NB4 (cell line): ENCODE results near the gene SPEF1.

Experiments
- DNase-seq: peaks from one replicate; pipeline ENCODE4 v3.0.0; 2010; ENCODE audit warnings: low read depth
- H3K4me3 ChIP-seq: one replicate; pipeline ENCODE4 v1.5.1; 2011; ENCODE audit warnings: mild to moderate bottlenecking, low read depth, low read length, moderate library complexity
- MYC ChIP-seq: IDR thresholded peaks from 2 replicates; pipeline ENCODE4 v1.6.1; 2011; ENCODE audit warnings: low read depth, low read length
- POLR2A ChIP-seq: IDR thresholded peaks from 2 replicates; pipeline ENCODE4 v1.6.1; 2011; ENCODE audit warnings: mild to moderate bottlenecking; ENCODE audit not compliant: insufficient read length; ENCODE audit errors: extremely low read depth
- TF ChIP-seq, protein P1 (sequence below): IDR thresholded peaks from one replicate; pipeline ENCODE4 v1.5.1; 2012; ENCODE audit warnings: low read depth, low read length
- TF ChIP-seq, protein P2 (sequence below): IDR thresholded peaks from 2 replicates; pipeline ENCODE4 v1.6.1; 2011; ENCODE audit warnings: low read depth, low read length

The SPEF1 gene

DNA sequence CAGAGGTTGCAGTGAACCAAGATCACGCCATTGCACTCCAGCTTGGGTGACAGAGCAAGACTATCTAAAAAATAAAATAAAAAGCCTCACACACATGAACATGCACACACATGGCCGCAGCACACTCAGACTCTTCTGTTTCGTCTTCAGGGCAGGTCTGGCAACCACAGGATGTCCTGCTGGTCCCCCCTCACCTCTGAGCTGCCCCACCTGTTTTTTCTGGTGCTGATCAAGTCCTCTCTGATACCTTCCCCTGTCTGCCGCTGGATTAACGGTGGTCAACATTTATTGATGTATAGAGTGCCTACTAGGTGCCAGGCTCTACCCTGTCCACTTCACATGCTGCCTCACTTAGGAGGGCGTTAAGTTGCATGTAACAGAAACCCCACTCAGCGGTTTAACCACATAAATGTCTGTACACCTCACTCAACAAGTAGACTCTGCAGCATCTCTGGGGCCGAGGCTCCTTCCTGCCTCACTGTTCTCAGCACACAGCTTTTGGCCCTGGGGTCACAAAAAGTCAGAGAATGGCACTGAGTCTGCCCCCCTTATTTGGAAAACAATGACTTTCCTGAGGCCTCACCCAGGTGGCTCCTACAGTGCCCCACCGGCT lies 34.6 kb upstream of the SPEF1 start:
- TF ChIP-seq, protein P1, sequence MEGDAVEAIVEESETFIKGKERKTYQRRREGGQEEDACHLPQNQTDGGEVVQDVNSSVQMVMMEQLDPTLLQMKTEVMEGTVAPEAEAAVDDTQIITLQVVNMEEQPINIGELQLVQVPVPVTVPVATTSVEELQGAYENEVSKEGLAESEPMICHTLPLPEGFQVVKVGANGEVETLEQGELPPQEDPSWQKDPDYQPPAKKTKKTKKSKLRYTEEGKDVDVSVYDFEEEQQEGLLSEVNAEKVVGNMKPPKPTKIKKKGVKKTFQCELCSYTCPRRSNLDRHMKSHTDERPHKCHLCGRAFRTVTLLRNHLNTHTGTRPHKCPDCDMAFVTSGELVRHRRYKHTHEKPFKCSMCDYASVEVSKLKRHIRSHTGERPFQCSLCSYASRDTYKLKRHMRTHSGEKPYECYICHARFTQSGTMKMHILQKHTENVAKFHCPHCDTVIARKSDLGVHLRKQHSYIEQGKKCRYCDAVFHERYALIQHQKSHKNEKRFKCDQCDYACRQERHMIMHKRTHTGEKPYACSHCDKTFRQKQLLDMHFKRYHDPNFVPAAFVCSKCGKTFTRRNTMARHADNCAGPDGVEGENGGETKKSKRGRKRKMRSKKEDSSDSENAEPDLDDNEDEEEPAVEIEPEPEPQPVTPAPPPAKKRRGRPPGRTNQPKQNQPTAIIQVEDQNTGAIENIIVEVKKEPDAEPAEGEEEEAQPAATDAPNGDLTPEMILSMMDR = no peak
- TF ChIP-seq MYC (no peak), POLR2A (no peak)
- TF ChIP-seq, protein P2, sequence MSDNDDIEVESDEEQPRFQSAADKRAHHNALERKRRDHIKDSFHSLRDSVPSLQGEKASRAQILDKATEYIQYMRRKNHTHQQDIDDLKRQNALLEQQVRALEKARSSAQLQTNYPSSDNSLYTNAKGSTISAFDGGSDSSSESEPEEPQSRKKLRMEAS = no peak
- no peak overlapping the region for H3K4me3 ChIP-seq
- no peak for DNase-seq

DNA sequence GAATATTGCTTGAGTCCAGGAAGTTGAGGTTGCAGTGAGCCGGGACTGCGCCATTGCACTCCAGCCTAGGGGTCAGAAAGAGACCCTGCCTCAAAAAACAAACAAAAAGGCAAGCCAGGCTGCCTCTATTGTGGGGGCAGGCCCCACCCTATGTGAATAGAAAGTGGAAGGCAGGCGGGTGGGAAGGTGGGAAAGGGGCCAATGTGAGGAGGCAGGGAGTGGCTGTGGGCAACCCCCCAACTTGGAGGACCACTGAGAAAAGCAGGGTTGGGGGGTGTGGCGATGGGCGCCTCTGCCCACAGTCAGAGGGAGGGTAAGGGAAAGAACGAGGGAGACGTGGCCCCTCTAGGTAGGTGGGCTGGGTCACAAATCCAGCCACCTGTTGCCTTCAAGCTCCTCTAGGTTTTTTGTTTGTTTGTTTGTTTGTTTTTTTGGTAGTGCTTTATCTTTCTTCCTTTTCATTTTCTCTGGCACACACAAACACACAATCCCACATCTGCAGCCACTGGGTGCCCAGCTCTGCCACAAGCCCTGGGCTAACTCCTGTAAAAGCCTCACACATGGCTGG lies 33.8 kb upstream of the SPEF1 start:
- no peak overlapping the region for H3K4me3 ChIP-seq
- DNase-seq = no peak
- TF ChIP-seq, protein P1 = no peak
- no peak for TF ChIP-seq MYC
- TF ChIP-seq POLR2A = no peak
- TF ChIP-seq, protein P2 = no peak

DNA sequence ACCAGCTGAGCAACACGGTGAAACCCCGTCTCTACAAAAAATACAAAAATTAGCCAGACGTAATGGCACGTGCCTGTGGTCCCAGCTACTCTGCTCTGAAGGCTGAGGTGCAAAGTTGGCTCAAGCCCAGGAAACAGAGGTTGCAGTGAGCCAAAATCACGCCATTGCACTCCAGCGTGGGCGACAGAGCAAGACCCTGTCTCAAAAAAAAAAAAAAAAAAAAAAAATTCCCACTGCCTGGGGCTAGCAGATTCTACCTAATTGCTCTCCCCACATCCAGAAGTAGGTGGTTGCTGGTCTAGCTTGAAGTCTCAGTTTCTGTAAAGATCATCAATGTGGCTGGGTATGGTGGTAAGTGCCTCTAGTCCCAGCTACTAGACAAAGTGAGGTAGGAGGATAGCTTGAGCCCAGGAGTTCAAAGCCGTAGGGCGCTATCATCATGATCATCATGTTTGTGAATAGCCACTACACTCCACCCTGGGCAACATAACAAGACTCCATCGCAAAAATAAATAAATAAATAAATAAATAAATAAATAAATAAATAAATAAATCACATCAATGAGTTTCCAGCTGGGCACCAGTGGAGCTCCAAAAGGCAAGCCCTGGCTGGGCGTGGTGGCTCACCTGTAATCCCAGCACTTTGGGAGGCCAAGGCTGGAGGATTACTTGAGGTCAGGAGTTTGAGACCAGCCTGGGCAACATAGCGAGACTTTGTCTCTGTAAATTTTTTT lies 32.8 kb upstream of the SPEF1 start:
- TF ChIP-seq MYC = no peak
- TF ChIP-seq, protein P1 = no peak
- TF ChIP-seq, protein P2 = no peak
- TF ChIP-seq POLR2A = no peak
- H3K4me3 ChIP-seq = no peak overlapping the region
- no peak for DNase-seq

DNA sequence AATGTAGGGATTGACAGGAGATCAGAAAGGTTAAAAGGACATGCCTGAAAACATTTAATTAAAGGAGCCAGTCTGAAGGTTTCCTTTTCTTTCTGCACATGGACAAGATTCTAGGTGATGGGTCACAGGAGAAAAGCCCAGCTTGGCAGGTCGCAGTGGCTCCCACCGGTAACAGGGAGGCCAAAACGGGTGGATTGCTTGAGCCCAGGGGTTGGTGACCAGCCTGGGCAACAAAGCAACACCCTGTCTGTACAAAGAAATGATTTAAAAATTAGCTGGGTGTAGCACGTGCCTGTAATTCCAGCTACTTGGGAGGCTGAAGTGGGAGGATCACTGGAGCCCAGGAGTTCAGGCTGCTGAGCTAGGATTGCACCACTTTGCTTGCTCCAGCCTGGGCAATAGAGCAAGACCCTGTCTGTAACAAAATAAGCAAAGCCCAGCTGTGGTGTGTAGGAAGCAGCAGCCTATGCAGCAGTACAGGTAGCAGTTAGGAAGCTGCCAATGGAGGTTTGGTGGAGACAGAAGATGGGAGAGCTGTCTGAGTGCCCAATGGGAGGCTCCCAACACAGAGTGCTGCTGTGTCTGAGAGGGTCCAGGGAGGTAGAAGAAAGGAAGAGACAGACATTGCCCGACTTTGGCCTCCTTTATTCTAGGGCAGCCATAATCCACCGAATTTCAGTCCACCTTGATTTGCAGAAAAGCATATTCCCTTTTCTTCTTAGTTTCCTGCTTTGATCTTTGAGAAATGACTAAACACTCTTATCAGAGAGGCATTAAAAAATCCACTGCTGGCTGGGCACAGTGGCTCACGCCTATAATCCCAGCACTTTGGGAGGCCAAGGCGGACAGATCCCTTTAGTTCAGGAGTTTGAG lies 32.0 kb upstream of the SPEF1 start:
- TF ChIP-seq MYC (no peak), POLR2A (no peak)
- TF ChIP-seq, protein P2 = no peak
- TF ChIP-seq, protein P1 = no peak
- no peak for DNase-seq
- H3K4me3 ChIP-seq = no peak overlapping the region

DNA sequence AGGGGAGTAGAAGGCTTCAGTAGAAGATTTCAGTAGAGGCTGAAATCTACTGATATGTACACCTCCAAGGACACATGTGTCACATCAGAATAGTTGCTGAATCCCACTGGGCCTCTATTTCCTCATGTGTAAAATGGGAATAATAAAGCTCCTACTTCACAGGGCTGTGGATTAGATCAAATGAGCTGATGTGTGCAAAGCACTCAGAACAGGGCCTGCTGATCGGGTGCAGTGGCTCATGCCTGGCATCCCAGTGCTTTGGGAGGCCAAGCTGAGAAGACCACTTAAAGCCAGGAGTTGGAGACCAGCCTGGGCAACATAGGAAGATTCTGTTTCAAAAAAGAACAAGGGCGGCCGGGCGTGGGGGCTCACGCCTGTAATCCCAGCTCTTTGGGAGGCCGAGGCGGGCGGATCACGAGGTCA lies 31.0 kb upstream of the SPEF1 start:
- DNase-seq = no peak
- no peak for TF ChIP-seq POLR2A
- TF ChIP-seq, protein P1 = no peak
- TF ChIP-seq, protein P2 = no peak
- H3K4me3 ChIP-seq = no peak overlapping the region
